Upper lobe of left lung (tissue), 6 donors: Measurements from ENCODE around the gene SLCO4A1. TPM values are rescaled to one million over a fixed set of nuclear protein-coding genes. Genes with fewer than 3 reads are reported as not detected.

Source experiments
- ATAC-seq, 2 donors: fragments of 200-7000 bp; cut with Tn5 transposase; one replicate each; pipeline ENCODE4 v1.9.1; 2022; ENCODE audit warnings: mild to moderate bottlenecking in 2 of 2, moderate library complexity in 2 of 2; ENCODE audit not compliant: low FRiP score in 2 of 2
- DNase-seq, 2 donors: peaks; one replicate each; pipeline ENCODE4 v3.0.0-alpha.2; 2019 to 2020
- H3K27ac ChIP-seq, 4 donors: fragments of 200-600 bp; sonication (generic); one replicate each; pipeline ENCODE4 v1.5.1; 2016 to 2019
- H3K27me3 ChIP-seq, 4 donors: fragments of 200-600 bp; sonication (generic); one replicate each; pipeline ENCODE4 v1.5.1; 2017 to 2019
- H3K36me3 ChIP-seq, 4 donors: fragments of 200-600 bp; sonication (generic); one replicate each; pipeline ENCODE4 v1.5.1; 2016 to 2019
- H3K4me1 ChIP-seq, 4 donors: fragments of 200-600 bp; sonication (generic); one replicate each; pipeline ENCODE4 v1.5.1; 2018 to 2019
- H3K4me3 ChIP-seq, 4 donors: fragments of 200-600 bp; sonication (generic); one replicate each; pipeline ENCODE4 v1.5.1; 2017 to 2019; ENCODE audit warnings: mild to moderate bottlenecking in 2 of 4, moderate library complexity in 1 of 4
- H3K9me3 ChIP-seq, 4 donors: fragments of 200-600 bp; sonication (generic); one replicate each; pipeline ENCODE4 v1.5.1; 2018 to 2019
- EP300 ChIP-seq, 4 donors: sonication (generic); formaldehyde crosslinking; IDR thresholded peaks; one replicate each; pipeline ENCODE4 v1.5.1; 2017; ENCODE audit warnings: antibody characterized with exemption in 4 of 4, control low read depth in 2 of 4
- POLR2A ChIP-seq, 4 donors: fragments of 450-650 bp; IDR thresholded peaks; one replicate each; pipeline ENCODE4 v1.5.1; 2016 to 2017; ENCODE audit warnings: antibody characterized with exemption in 4 of 4, mild to moderate bottlenecking in 2 of 4
- POLR2AphosphoS5 ChIP-seq, 2 donors: sonication (generic); formaldehyde crosslinking; IDR thresholded peaks; one replicate each; pipeline ENCODE4 v1.5.1; 2017; ENCODE audit warnings: antibody characterized with exemption in 2 of 2
- whole genome bisulfite sequencing, 2 donors: methylation state at CpG; one replicate each; pipeline ENCODE4 v1.1.5; 2017 to 2018; 5-methylcytosine and 5-hydroxymethylcytosine counted together
- total RNA-seq, 6 donors: library from RNA; depleted of rRNA in 4 of 6; stranded (reverse); fragments of >200 nt in 4 of 6; gene quantifications; one replicate each; pipeline versions ENCODE4 v1.1.0 to v1.2.1, GENCODE V29; 2016 to 2021
- TF ChIP-seq, protein P1 (sequence below), 6 experiments: fragments of 450-650 bp in 4 of 6; fragments of 200-600 bp in 2 of 6; sonication (generic) in 2 of 6; IDR thresholded peaks; one replicate each; pipeline ENCODE4 v1.5.1; 2016 to 2019; ENCODE audit warnings: antibody characterized with exemption in 6 of 6
- donor health status: DM: no; HTN: no; CAD: no; lungs with moderate emphysema.
- donor health status: DM: no; HTN: yes; CAD: no; lungs with severe emphysema.

Gene SLCO4A1
- total RNA-seq, 6 donors from 2014 or later, result 39.9 to 86.7 (median 49.1) TPM

GRCh38 chr20:62668441-62669027, 26.2 kb downstream of the SLCO4A1 start:
- DNase-seq (peak in 1 of 2 donors; percentile 64), ATAC-seq (peak in 1 of 2 donors; percentile 68)
- Histone ChIP-seq H3K27me3 (no peaks in the 10 kb centered on the region), H3K4me3 (no peak overlapping the region), H3K9me3 (no peaks in the 10 kb centered on the region), H3K4me1 (peaks cover 15 to 28% (median 27%) of the 10 kb centered on the region in 4 donors), H3K27ac (no peak overlapping the region), H3K36me3 (peaks cover 0 to 84% (median 20%) of the 10 kb centered on the region in 4 donors)
- 25 to 58% methylated on average over 5 to 13 of the region's 13 CpGs for WGBS, 2 donors
- TF ChIP-seq POLR2AphosphoS5 (IDR thresholded peaks at IDR 0.05), result no peak
- TF ChIP-seq, protein P1, sequence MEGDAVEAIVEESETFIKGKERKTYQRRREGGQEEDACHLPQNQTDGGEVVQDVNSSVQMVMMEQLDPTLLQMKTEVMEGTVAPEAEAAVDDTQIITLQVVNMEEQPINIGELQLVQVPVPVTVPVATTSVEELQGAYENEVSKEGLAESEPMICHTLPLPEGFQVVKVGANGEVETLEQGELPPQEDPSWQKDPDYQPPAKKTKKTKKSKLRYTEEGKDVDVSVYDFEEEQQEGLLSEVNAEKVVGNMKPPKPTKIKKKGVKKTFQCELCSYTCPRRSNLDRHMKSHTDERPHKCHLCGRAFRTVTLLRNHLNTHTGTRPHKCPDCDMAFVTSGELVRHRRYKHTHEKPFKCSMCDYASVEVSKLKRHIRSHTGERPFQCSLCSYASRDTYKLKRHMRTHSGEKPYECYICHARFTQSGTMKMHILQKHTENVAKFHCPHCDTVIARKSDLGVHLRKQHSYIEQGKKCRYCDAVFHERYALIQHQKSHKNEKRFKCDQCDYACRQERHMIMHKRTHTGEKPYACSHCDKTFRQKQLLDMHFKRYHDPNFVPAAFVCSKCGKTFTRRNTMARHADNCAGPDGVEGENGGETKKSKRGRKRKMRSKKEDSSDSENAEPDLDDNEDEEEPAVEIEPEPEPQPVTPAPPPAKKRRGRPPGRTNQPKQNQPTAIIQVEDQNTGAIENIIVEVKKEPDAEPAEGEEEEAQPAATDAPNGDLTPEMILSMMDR (IDR thresholded peaks at IDR 0.05), result peak; percentile 79 to 91 (median 87)

DNA sequence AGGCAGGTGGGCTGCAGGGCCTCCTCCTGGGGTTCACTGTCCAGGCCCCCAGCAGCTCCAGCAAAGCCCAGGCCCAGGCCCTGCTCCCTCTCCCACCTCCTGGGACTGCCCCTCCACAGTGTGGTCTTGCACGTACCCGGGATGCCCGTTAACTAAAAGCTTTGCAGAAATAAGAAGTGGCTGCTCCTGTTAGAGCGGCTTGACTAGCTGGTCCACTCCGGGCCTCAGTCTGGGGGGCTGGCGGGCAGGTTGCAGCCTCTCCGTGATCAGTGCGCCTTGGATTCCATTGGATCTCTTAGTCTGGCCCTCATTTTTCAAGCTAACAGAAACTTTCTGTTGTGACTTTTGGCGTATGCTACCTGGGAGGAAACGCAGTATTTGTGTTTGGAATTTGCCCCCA, 26.9 kb downstream of the SLCO4A1 start:
- WGBS, 2 donors, result 78 to 95% methylated on average over 10 of the region's 10 CpGs
- Histone ChIP-seq H3K36me3 (peaks cover 0 to 77% (median 19%) of the 10 kb centered on the region in 4 donors), H3K4me1 (peaks cover 15 to 28% (median 27%) of the 10 kb centered on the region in 4 donors), H3K27ac (no peak overlapping the region), H3K4me3 (no peak overlapping the region), H3K27me3 (no peaks in the 10 kb centered on the region), H3K9me3 (no peaks in the 10 kb centered on the region)
- DNase-seq (no peak), ATAC-seq (no peak)
- TF ChIP-seq EP300 (IDR thresholded peaks at IDR 0.05), result no peak
- TF ChIP-seq POLR2AphosphoS5 (IDR thresholded peaks at IDR 0.05), result no peak
- no peak for TF ChIP-seq POLR2A (IDR thresholded peaks at IDR 0.05)
- TF ChIP-seq, protein P1 (IDR thresholded peaks at IDR 0.05), result no peak

- H3K27me3 ChIP-seq, result no peaks in the 10 kb centered on the region
- H3K9me3 ChIP-seq, result no peaks in the 10 kb centered on the region
- 88 to 95% methylated on average over 14 of the region's 14 CpGs for WGBS, 2 donors
- no peak overlapping the region for H3K4me3 ChIP-seq
- H3K36me3 ChIP-seq, result peaks cover 0 to 67% (median 18%) of the 10 kb centered on the region in 4 donors
- no peak overlapping the region for H3K27ac ChIP-seq
- TF ChIP-seq POLR2AphosphoS5 (IDR thresholded peaks at IDR 0.05) (no peak), EP300 (IDR thresholded peaks at IDR 0.05) (no peak), POLR2A (IDR thresholded peaks at IDR 0.05) (no peak)
- TF ChIP-seq, protein P1 (IDR thresholded peaks at IDR 0.05), result no peak
- ATAC-seq (no peak), DNase-seq (no peak)
- H3K4me1 ChIP-seq, result peaks cover 15 to 32% (median 27%) of the 10 kb centered on the region in 4 donors
Measured at GRCh38 chr20:62670156-62670555, 27.9 kb downstream of the SLCO4A1 start.

- Histone ChIP-seq H3K4me3 (no peak overlapping the region), H3K36me3 (peaks cover 0 to 63% (median 17%) of the 10 kb centered on the region in 4 donors), H3K27me3 (no peaks in the 10 kb centered on the region), H3K9me3 (no peaks in the 10 kb centered on the region), H3K27ac (no peak overlapping the region), H3K4me1 (peaks cover 15 to 30% (median 20%) of the 10 kb centered on the region in 4 donors)
- TF ChIP-seq, protein P1 (IDR thresholded peaks at IDR 0.05), result no peak
- TF ChIP-seq POLR2AphosphoS5 (IDR thresholded peaks at IDR 0.05) (peak in 1 of 2 donors; percentile 3), EP300 (IDR thresholded peaks at IDR 0.05) (no peak)
- no peak for DNase-seq
- 90 to 95% methylated on average over 4 to 17 of the region's 17 CpGs for WGBS, 2 donors
- ATAC-seq, result no peak
Measured at GRCh38 chr20:62670998-62671397, 28.7 kb downstream of the SLCO4A1 start.

GRCh38 chr20:62671765-62672164, 29.5 kb downstream of the SLCO4A1 start:
- peaks cover 8 to 23% (median 13%) of the 10 kb centered on the region in 4 donors for H3K4me1 ChIP-seq
- TF ChIP-seq POLR2A (IDR thresholded peaks at IDR 0.05) (no peak), EP300 (IDR thresholded peaks at IDR 0.05) (no peak), POLR2AphosphoS5 (IDR thresholded peaks at IDR 0.05) (no peak)
- TF ChIP-seq, protein P1 (IDR thresholded peaks at IDR 0.05), result no peak
- no peak overlapping the region for H3K27ac ChIP-seq
- WGBS, 2 donors, result 65 to 69% methylated on average over 15 of the region's 15 CpGs
- DNase-seq (no peak), ATAC-seq (no peak)
- H3K27me3 ChIP-seq, result no peaks in the 10 kb centered on the region
- H3K36me3 ChIP-seq, result peaks cover 0 to 58% (median 17%) of the 10 kb centered on the region in 4 donors
- no peak overlapping the region for H3K4me3 ChIP-seq
- H3K9me3 ChIP-seq, result no peaks in the 10 kb centered on the region
